G401 (cell line): ENCODE results near the gene DLG2. TPM values are rescaled to one million over a fixed set of nuclear protein-coding genes. Genes with fewer than 3 reads are reported as not detected.
A peak's percentile ranks its signal among the peaks of the same experiment; 100 is the strongest.
"Not testable (repeated sequence)": the region's sequence is repeated elsewhere in the genome, so short reads cannot be mapped to it uniquely, and the experiment has no call there.

Experiments used
- DNase-seq: peaks from one replicate; pipeline ENCODE4 v3.0.0-alpha.2; 2015; ENCODE audit warnings: low spot score
- in situ Hi-C: cut with HindIII; loops from 2 replicates; pipeline ENCODE4 v1.10.0; 2016; ENCODE audit warnings: low sequenced_read_pairs, mixed read lengths
- total RNA-seq: library from RNA; depleted of rRNA; stranded (reverse); fragments of >200 nt; shearing (Covaris generic); gene quantifications from 2 replicates; pipeline ENCODE4 v1.2.3, GENCODE V29; 2014

The DLG2 gene
- total RNA-seq, 1 experiment from 2014 or later = 3.8 TPM

DNA sequence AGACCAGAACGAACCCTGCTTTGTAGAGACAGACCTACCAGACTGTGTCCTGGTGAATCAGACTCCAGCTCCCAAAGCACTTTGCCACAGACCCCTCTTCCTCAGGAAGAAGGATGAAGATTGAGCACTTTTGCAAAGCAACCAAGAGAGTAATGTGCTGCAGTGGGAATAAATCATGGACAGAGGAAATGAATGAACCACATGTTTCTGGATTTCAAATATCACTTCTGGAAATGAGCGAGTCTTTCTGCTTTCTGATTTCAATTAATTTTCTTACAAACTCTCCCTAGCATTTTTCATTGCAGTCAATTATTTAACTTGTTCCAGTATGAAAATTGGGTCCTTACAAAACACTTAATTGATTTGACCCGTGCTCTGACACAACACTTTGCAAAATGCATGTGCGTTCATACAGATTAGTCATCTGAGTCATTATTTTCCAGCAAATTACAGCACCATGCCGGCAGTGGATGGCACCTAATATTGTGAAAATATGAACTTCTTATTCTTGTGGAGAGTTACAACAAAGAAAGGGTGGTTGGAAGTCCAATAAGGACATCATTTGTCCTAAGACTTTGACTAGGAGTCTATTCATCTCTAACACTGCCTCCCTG lies 2025.1 kb downstream of the DLG2 start:
- DNase-seq = no peak
- in situ Hi-C loops = no loop called here

DNA sequence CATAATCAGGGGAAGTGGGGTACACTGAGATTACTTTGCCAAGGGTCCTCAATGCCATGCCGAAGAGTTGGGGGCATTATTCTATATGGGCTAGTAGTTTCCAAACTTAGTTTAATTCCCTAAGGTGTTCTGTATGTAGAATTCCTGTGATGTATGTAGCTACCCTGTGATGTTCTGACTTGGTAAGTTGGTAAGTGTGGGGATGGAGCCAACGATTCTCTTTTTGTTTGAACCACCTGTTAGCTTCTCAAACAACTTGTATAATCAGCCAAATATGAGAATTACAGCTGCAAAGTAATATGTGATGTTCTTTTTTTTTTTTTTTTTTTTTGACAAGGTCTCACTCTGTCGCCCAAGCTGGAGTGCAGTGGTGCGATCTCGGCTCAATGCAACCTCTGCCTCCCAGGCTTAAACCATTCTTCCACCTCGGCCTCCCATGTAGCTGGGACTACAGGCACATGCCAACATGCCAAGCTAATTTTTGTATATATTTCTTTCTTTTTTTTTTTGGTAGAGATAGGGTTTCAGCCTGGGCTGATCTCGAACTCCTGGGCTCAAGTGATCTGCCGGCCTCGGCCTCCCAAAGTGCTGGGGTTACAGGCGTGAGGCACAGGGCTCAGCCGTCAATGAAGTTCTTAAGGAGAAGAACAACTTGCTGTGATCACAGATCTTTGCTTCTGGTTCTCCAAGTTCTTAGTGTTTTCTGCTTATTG lies 2025.8 kb downstream of the DLG2 start:
- DNase-seq = no peak
- in situ Hi-C loops = no loop called here

DNA sequence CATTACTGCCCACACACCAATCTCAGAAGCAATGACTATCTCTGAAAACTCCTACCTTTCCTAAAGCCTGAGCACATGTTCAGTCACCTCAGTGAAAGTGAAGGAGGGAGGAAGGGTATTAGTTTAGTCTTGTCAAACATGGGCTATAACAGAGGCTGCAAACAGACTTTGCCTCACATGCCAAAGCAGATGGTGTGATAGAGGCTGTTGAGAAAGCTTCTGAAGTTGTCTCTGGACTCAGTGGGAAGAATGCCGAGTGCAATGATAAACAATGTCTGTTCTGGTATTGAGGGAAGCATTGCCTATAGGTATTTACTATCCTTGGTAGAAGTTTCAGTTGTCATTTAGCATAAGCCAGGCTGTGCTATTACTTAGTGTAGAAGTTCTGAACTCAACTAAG lies 2026.5 kb downstream of the DLG2 start:
- in situ Hi-C loops = no loop called here
- DNase-seq = peak; percentile 52

DNA sequence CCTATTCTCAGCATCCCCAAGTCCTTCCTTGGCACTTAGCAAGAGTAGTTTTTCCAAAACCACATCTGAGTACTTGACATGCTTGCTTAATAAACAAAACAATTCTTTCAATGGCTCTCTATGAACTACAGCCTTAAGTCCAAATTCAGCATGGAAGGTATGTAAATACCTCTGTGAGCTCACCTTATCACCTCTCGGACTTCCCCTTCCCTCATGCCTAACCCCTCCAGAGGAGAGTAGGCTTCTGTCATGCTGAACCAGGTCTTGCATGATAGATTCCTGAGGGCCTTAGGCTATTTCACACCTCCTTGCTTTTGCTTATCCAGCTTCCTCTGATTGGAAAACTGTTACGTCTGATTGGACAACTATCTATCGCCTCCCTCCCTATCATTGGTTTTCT lies 2028.1 kb downstream of the DLG2 start:
- no peak for DNase-seq
- in situ Hi-C loops = no loop called here

DNA sequence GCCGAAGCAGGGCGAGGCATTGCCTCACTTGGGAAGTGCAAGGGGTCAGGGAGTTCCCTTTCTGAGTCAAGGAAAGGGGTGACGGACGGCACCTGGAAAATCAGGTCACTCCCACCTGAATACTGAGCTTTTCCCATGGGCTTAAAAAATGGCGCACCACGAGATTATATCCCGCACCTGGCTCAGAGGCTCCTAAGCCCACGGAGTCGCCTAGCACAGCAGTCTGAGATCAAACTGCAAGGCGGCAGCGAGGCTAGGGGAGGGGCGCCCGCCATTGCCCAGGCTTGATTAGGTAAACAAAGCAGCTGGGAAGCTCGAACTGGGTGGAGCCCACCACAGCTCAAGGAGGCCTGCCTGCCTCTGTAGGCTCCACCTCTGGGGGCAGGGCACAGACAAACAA lies 2039.3 kb downstream of the DLG2 start:
- DNase-seq, in situ Hi-C loops: not testable (repeated sequence)

DNA sequence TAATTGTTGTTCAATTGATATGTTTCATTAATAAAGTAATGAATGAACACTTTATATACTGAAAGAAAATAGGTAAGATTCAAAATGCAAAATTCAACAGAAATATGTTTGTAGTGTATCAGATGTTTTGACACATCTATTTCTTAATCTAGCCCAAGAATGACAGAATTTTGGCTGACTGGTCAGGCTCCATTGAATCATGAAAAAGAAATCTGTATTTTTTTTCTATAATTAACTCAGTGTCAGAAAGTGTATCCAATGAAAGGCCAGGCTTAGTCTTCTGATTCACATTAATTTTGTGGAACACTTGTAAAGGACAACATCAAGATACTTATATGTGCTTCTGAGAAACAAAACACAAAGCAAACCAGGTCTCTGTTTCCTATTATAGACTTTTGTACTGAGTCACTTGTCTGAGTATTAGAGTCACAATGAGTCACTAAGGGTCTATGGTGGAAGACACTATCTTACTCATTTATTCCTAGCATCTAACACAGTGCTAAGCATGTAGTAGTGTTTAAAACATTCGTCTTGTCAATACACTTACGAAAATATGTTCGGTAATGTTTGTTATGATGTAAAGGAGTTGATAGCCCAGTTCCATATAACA lies 2043.3 kb downstream of the DLG2 start:
- no peak for DNase-seq
- in situ Hi-C loops = no loop called here

DNA sequence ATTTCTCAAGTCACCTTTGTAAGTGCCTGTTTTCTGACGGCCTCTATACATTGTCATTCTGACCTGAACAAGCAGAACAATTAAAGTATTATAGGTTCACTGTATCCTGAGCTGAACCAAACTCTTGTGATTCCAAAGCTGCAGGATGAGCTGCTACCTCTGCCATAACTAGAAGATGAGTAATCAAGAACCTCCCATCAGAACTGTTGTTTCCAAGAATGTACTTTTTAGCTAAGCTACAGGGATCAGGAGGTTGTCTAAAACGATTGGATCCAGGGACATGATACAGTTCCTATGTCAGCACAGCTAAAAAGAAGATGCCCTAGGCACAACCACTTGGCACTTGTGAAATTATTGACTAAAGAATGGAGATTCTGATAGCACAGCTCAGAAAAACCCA lies 2052.6 kb downstream of the DLG2 start:
- in situ Hi-C loops = no loop called here
- DNase-seq = no peak

DNA sequence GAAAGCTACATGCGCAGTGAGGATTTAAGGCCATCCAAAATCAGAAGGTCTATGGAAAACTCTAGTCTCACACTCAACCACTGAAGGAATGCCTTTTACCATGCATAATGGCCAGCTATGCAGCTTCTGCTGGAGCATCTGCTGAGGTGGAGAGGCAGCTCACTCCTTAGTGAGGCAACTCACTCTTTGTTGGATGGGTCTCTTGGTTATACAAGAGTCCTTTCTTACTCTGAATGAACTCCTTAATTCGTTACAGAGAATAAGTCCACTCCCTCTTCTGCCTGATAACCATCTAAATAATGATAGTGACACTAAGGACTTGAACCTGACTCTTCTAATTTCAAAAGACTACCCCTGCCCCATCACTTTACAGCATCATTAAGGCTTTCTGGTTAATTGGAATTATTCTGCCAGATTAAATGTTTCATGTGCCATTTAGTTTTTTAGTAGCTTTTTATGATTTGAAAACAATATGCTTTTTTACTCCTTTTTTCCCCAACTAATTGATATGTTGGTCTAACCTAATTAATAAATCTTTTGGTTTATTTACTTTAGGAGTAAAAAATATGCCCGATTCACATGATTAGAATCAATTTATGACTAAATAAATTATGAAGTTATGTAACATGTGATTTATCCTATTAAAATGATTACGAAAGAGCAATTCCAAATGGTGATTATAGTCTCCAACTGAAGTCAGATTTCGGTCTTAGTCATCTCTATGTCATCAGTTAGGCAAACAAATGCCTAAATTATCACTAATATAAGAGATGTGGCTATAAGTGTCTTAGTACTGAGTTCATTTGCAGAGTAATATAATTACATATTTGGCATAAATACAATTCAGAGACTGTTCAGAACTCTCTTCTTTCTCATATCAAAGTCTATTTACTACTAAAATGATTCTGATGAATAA lies 2054.3 kb downstream of the DLG2 start:
- in situ Hi-C loops = no loop called here
- no peak for DNase-seq

DNA sequence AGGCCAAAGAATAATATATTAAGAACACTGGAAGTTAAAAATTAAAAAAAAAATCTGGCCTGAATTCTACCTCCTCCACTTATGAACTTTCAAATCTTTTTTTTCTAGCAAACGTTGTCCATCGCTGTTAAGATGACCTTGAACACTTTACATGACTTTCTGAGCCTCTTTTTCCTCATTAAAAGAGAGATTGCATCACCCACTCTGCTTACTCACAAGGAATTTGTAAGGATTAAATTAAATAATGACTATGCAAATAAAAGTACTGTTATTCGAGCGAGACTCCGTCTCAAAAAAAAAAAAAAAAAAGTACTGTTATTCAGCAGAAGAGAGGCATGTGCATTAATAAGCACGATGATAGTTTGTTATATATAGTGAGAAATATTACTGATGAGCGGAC lies 2055.8 kb downstream of the DLG2 start:
- no peak for DNase-seq

DNA sequence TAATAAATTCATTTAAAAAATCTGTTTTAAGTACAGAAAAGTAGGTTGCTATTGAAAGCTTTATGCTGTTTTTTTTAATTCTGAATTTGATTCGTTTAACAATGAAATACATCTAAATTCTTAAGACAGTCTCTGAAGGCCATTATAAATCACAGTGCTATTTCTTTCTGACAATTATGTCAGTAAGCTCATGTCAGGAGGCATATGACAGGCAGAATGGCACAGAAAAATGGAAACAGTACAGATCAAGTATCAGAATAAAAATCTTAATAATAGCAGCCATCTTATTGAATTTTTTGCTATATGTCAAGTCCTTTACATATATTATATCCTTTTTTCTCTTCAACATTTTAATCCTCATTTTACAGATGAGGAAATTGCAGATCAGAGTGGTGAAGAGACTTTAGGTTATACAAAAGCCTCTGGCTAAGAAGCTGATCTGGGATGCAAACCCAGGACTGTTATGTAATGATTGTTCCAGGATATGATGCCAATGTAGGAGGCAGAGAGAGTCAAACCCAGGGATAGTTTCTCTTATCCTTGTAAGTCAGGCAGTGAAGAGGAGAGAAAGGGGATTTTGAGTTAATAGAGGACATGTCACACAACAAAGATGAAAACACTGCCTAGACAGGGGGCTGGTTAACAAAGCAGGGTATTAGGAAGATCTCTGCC lies 2057.9 kb downstream of the DLG2 start:
- in situ Hi-C loops = no loop called here
- peak; percentile 87 for DNase-seq

More for the DNA sequence above, 2055.8 kb downstream of the DLG2 start:
- in situ Hi-C loops = no loop called here

DNA sequence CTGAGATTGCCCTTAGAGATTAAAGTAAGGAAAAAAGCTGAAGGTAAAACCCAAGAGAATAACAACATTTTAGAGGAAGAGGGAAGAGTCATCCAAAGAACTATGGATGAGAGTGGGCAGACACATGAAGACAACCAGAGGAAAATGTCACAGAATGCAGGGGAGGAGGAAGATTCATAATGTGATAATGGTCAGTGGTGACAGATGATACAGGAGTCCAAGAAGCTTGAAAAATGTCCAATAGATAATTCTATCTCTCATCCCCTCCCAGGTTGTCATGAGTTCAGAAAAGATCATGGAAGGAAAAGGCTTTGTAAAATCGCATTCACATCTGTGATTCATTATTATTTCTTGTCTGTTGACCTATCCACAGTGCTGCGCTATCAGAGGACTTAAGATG lies 2058.6 kb downstream of the DLG2 start:
- DNase-seq = no peak
- in situ Hi-C loops = no loop called here

DNA sequence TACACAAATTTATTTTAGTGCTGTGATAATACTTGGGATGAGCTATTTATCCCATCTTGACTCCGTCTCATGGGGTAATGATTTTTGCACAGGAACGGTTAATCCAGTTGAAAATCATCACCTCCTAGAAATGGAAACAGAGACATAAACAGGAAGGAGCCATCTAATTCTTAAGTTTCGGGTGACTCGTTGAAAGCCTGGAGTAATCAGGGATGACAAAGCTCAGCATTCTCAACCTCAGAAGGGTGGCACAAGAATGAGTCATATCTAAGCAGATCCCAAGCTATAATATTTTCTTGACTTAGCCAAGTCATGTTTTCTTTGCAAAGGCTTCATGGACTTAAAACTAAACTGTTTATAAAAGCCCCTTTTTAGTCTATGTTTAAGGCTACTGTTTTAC lies 2060.2 kb downstream of the DLG2 start:
- DNase-seq = no peak
- in situ Hi-C loops = no loop called here

DNA sequence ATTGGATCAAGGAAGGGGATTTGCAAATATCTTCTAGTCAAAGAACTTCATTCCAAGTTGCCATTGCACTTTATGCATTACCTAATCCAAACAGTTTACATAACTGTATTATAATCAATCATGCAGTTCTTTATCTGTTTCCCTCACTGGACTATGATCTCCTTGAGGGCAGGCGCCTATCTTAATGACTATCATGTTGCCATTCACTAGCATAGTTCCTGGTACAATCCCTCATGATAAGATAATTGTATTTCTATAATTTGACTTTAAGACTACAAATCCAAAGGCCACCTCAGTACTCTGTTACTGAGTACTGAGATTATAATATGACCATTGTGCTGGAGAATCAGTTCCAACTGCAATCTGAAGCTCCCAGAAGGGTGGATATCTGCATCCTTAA lies 2062.3 kb downstream of the DLG2 start:
- DNase-seq = no peak
- in situ Hi-C loops = no loop called here

DNA sequence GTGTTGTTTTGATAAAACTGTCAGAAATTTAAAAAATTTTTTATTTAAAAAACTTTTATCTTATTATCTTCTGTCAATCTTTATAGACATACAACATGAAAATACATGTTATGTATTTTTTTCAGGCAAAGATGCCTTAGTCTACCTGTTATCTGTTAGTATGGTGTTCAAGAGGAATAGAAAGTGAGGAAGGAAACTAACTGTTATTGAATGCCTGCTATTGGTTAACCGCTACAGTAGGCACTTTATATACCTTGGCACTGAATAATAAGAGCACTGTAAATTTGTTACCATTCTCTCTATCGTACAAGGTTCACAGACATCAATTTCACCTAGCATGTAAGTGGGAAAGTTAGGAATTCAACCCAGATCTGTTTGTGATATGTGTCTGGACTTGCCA lies 2068.9 kb downstream of the DLG2 start:
- in situ Hi-C loops = no loop called here
- no peak for DNase-seq

DNA sequence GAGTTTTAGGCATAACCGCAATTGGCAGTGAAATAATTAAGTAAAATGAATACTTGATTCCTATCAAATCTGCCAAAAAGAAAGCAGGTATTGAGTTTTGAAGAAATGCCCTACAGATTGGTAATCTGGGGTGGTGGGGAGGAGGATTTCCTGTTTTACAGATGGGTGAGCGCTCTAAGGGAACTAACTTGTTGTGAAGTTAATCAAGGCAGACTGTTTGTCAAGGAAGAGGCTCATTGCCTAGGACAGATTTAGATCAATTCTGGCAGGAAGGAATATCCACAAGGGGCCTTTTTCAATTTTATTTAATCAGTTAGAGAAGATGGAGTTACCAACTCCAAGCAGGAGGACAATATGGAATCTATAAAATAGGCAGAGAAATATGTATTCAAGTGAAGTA lies 2069.5 kb downstream of the DLG2 start:
- in situ Hi-C loops = no loop called here
- DNase-seq = no peak

DNA sequence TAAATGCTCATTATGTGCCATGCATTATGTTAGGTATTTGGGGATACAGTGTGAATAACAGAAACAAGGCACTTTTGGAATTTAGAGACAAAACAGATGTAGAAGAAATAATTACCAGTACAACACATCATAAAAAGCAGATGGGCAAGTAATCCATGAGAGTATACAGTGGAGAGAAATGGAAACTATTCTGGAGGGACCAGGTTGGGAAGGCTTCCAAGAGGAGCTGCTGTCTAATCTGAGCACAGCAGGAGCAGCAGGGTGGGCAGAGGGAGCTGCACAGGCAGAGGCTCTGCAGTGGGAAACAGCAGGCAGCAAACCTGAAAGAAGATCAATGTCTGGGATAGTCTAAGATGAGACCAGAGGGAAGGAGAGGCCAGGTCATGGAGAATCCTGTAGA lies 2072.3 kb downstream of the DLG2 start:
- DNase-seq = no peak
- in situ Hi-C loops = no loop called here

DNA sequence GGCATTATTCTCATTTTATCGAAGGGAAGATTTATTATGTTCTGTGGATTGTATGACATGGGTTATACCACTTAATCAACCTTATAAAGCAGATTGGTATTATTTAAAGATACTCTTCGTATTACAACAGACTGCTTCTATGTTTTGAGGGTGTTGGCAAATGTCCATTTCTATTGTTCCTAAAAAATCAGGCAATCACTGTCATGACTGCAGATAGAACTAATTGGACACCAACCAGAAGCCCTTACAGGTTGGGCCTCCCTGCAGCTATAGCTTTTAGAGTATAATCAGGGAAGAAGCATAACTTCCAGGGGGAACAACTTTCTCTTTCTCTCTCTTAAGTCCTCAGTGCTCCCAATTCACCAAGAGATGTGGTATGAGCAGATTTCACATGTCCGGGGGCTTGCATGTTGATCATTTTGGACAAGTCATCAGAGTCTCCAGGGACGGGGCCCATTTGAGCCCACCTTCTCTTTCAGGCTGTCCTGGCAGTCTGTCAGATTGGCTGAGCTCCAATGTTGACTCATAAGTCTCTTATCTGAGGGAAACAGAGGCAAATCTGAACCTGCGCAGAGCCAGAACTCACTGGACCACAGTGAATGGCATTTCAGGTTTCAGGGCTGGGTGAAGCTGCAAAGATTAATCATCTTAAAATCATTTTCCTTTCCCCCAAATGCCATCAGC lies 2077.0 kb downstream of the DLG2 start:
- no peak for DNase-seq
- in situ Hi-C loops = no loop called here

DNA sequence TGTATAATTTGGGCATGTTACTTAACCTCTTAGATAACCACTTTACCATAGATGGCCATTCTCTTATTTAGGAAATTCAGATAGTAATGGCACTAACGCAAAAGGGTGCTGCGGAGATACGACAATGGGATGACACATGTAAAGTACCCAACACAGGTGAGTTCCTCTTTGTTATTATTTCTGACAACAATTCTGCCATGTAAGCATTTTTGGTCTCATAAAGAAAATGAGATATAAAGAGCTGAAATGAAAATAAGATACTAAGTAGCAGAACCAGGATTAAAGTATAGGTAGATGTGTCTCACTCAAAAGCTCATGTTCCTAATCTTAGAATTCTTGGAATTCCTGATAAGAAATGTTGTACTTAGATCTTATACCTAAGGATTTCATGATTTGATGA lies 2080.8 kb downstream of the DLG2 start:
- in situ Hi-C loops = no loop called here
- DNase-seq = no peak
